Pancreas (tissue), 10 donors: Measurements from ENCODE around the gene ENDOU. TPM values are rescaled to one million over a fixed set of nuclear protein-coding genes. Genes with fewer than 3 reads are reported as not detected.

Experiments
- ATAC-seq, 4 donors: fragments of 200-7000 bp; cut with Tn5 transposase; one replicate each; pipeline versions ENCODE4 v1.8.0 to v1.9.1; 2020; ENCODE audit warnings: mild to moderate bottlenecking in 4 of 4, moderate library complexity in 4 of 4
- DNase-seq, 6 donors: peaks; one replicate each; pipeline ENCODE4 v3.0.0-alpha.2; 2020
- FAIRE-seq: peaks from 2 replicates; lab custom pipeline; 2012; peaks lifted over from hg19 to GRCh38; lab: Jason Lieb, UNC
- H3K27ac ChIP-seq, 4 donors: fragments of 200-600 bp; sonication (generic); 1 replicate in 3 of 4; 2 replicates in 1 of 4; pipeline versions ENCODE4 v1.5.0 to v1.8.0; 2020
- H3K27me3 ChIP-seq, 4 donors: fragments of 200-600 bp; one replicate each; pipeline ENCODE4 v1.8.0; 2021
- H3K36me3 ChIP-seq, 3 donors: fragments of 200-600 bp; sonication (generic) in 1 of 3; one replicate each; pipeline versions ENCODE4 v1.5.0 to v1.8.0; 2020 to 2021
- H3K4me1 ChIP-seq, 3 donors: fragments of 200-600 bp; one replicate each; pipeline ENCODE4 v1.8.0; 2021
- H3K4me3 ChIP-seq, 4 donors: fragments of 200-600 bp; sonication (generic) in 2 of 4; one replicate each; pipeline versions ENCODE4 v1.5.0 to v1.8.0; 2020 to 2021
- H3K9me3 ChIP-seq, 4 donors: fragments of 200-600 bp; one replicate each; pipeline ENCODE4 v1.8.0; 2021
- CTCF ChIP-seq, 4 donors: fragments of 200-600 bp; sonication (generic) in 3 of 4; IDR thresholded peaks; one replicate each; pipeline versions ENCODE4 v1.5.0 to v1.8.0; 2021; ENCODE audit warnings: antibody characterized with exemption in 4 of 4
- WGBS, 2 donors: extraction: QIAGEN DNeasy Blood & Tissue Kit; methylation state at CpG; one replicate each; pipeline ENCODE4 v1.1.7; 2013; 5-methylcytosine and 5-hydroxymethylcytosine counted together
- intact Hi-C, 3 donors: fragments of 100-400 bp; cut with DNase I; formaldehyde crosslinking; loops; one replicate each; pipeline versions ENCODE4 v1.11.1 to v1.14.2; 2022
- polyA plus RNA-seq, 2 donors: library from polyadenylated mRNA; stranded (reverse); fragments of 200-250 nt; gene quantifications; one replicate each; pipeline ENCODE4 v1.2.3, GENCODE V29; 2013
- total RNA-seq, 6 donors: library from RNA; stranded (reverse); fragmentation: NEBNext Ultra II Directional in 4 of 6; extraction: Animal tissue kit (Norgen Biotek cat#: 25700) in 4 of 6; gene quantifications; one replicate each; pipeline versions ENCODE4 v1.2.1 to v1.2.4, GENCODE V29; 2021 to 2023
- donor health status: healthy with polysubstance abuse.
- donor health status: DM: no; HTN: no; CAD: no; lungs with moderate emphysema.
- donor health status: DM: no; HTN: no; CAD: no.
- donor health status: control.
- donor health status: control.
- donor health status: Bipolar disorder and iron deficiency.
- donor health status: DM: yes; HTN: yes; CAD: no.
- donor health status: DM: no; HTN: no; CAD: no.
- donor health status: DM: no; HTN: no; CAD: no.
- donor health status: DM: yes; HTN: yes; CAD: no.

Gene ENDOU
- total and polyA plus RNA-seq, 8 donors = 0.11 to 0.23 (median 0.20) TPM; not detected in 5

- WGBS, 2 donors = 81 to 83% methylated on average over 9 of the region's 9 CpGs
- FAIRE-seq (no peak), DNase-seq (no peak), ATAC-seq (no peak)
- peaks cover 3 to 22% (median 19%) of the 10 kb centered on the region in 3 donors for H3K4me1 ChIP-seq
- H3K4me3 ChIP-seq = no peak overlapping the region
- no peaks in the 10 kb centered on the region for H3K27me3 ChIP-seq
- no peak for TF ChIP-seq CTCF (IDR thresholded peaks at IDR 0.05)
- H3K36me3 ChIP-seq = no peaks in the 10 kb centered on the region
- no peaks in the 10 kb centered on the region for H3K9me3 ChIP-seq
- intact Hi-C loops = no loop called here
- no peak overlapping the region for H3K27ac ChIP-seq
Observed at GRCh38 chr12:47751561-47751960, 26.3 kb upstream of the ENDOU start.

GRCh38 chr12:47750916-47751470 is 25.7 kb upstream of the ENDOU start:
- no peak overlapping the region for H3K4me3 ChIP-seq
- peaks cover 3 to 21% (median 19%) of the 10 kb centered on the region in 3 donors for H3K4me1 ChIP-seq
- ATAC-seq = no peak
- DNase-seq = no peak
- FAIRE-seq = no peak
- H3K27ac ChIP-seq = no peak overlapping the region
- no peaks in the 10 kb centered on the region for H3K27me3 ChIP-seq
- intact Hi-C loops = no loop called here
- H3K9me3 ChIP-seq = no peaks in the 10 kb centered on the region
- H3K36me3 ChIP-seq = no peaks in the 10 kb centered on the region
- no peak for TF ChIP-seq CTCF (IDR thresholded peaks at IDR 0.05)
- 83 to 89% methylated on average over 19 of the region's 19 CpGs for WGBS, 2 donors

- DNase-seq = peak in 1 of 6 donors; percentile 15
- Histone ChIP-seq H3K36me3 (no peaks in the 10 kb centered on the region), H3K27ac (no peak overlapping the region), H3K27me3 (no peaks in the 10 kb centered on the region), H3K4me3 (no peak overlapping the region), H3K9me3 (no peaks in the 10 kb centered on the region), H3K4me1 (peaks cover 0 to 15% (median 14%) of the 10 kb centered on the region in 3 donors)
- no peak for TF ChIP-seq CTCF (IDR thresholded peaks at IDR 0.05)
- 74 to 76% methylated on average over 10 of the region's 10 CpGs for WGBS, 2 donors
- no peak for FAIRE-seq
- intact Hi-C loops = no loop called here
- ATAC-seq = no peak
Observed at GRCh38 chr12:47750229-47750798, 25.0 kb upstream of the ENDOU start.

- intact Hi-C loops = no loop called here
- no peak overlapping the region for H3K27ac ChIP-seq
- 87 to 100% methylated on average over 3 of the region's 3 CpGs for WGBS, 2 donors
- ATAC-seq (no peak), FAIRE-seq (no peak), DNase-seq (peak in 1 of 6 donors; percentile 8)
- no peak for TF ChIP-seq CTCF (IDR thresholded peaks at IDR 0.05)
- no peaks in the 10 kb centered on the region for H3K36me3 ChIP-seq
- no peaks in the 10 kb centered on the region for H3K27me3 ChIP-seq
- H3K4me1 ChIP-seq = peaks cover 0 to 5% (median under 1%) of the 10 kb centered on the region in 3 donors
- H3K4me3 ChIP-seq = no peak overlapping the region
- no peaks in the 10 kb centered on the region for H3K9me3 ChIP-seq
Observed at GRCh38 chr12:47748899-47749298, 23.6 kb upstream of the ENDOU start.

- intact Hi-C loops = no loop called here
- FAIRE-seq = no peak
Observed at GRCh38 chr12:47748507-47748828, 23.2 kb upstream of the ENDOU start.

More at GRCh38 chr12:47748507-47748828, 23.2 kb upstream of the ENDOU start:
- no peak for DNase-seq
- H3K27me3 ChIP-seq = no peaks in the 10 kb centered on the region
- peaks cover 0 to under 1% (median 0%) of the 10 kb centered on the region in 3 donors for H3K4me1 ChIP-seq
- no peaks in the 10 kb centered on the region for H3K9me3 ChIP-seq
- ATAC-seq = no peak
- no peak overlapping the region for H3K4me3 ChIP-seq
- no peak for TF ChIP-seq CTCF (IDR thresholded peaks at IDR 0.05)
- no peak overlapping the region for H3K27ac ChIP-seq
- 70 to 85% methylated on average over 1 of the region's 1 CpG for WGBS, 2 donors
- H3K36me3 ChIP-seq = no peaks in the 10 kb centered on the region
